Muscle of leg (tissue), 11 donors: Measurements from ENCODE around the gene NKAIN2. TPM values are rescaled to one million over a fixed set of nuclear protein-coding genes. Genes with fewer than 3 reads are reported as not detected.
A peak's percentile ranks its signal among the peaks of the same experiment; 100 is the strongest.

Source experiments
- DNase-seq: peaks from one replicate; pipeline ENCODE4 v3.0.0; 2013
- H3K27ac ChIP-seq: one replicate; pipeline ENCODE4 v1.5.1; 2013; ENCODE audit warnings: mild to moderate bottlenecking, low read length, control low read depth
- H3K27me3 ChIP-seq: one replicate; pipeline ENCODE4 v1.6.1; 2013; ENCODE audit warnings: low read length; ENCODE audit not compliant: control insufficient read depth, insufficient read depth
- H3K36me3 ChIP-seq: one replicate; pipeline ENCODE4 v1.6.1; 2013; ENCODE audit warnings: low read length; ENCODE audit not compliant: control insufficient read depth, insufficient read depth
- H3K4me1 ChIP-seq: one replicate; pipeline ENCODE4 v1.6.1; 2013; ENCODE audit warnings: low read length; ENCODE audit not compliant: control insufficient read depth, insufficient read depth
- H3K4me3 ChIP-seq: one replicate; pipeline ENCODE4 v1.5.1; 2013; ENCODE audit warnings: low read length, control low read depth
- H3K9me3 ChIP-seq: replicated peaks from 2 replicates; pipeline ENCODE4 v1.6.1; 2013; ENCODE audit warnings: low read depth, low read length; ENCODE audit not compliant: control insufficient read depth
- WGBS: methylation state at CpG from one replicate; pipeline ENCODE4 v1.1.5; 2013; ENCODE audit warnings: missing lambda C conversion rate; ENCODE audit not compliant: insufficient coverage; 5-methylcytosine and 5-hydroxymethylcytosine counted together
- polyA plus RNA-seq, 8 donors: library from polyadenylated mRNA; unstranded; fragments of 120-200 nt; gene quantifications; one replicate each; pipeline versions ENCODE4 v1.2.1 to v1.2.3, GENCODE V29; 2013; ENCODE audit warnings: inconsistent platforms in 1 of 8, low replicate concordance in 1 of 8; ENCODE audit not compliant: insufficient read length in 8 of 8, insufficient read depth in 1 of 8
- total RNA-seq: library from RNA; stranded (reverse); fragments of 120-200 nt; gene quantifications from one replicate; pipeline ENCODE4 v1.2.4, GENCODE V29; 2013

The NKAIN2 gene
- total and polyA plus RNA-seq, 9 donors, result 2.5 to 10.1 (median 7.9) TPM

GRCh38 chr6:123805921-123806320 is 2.3 kb downstream of the NKAIN2 start:
- H3K36me3 ChIP-seq, result no peaks in the 10 kb centered on the region
- H3K4me3 ChIP-seq, result no peak overlapping the region
- no CpG with 5 or more reads among the region's 1 CpG for WGBS
- H3K9me3 ChIP-seq, result no peaks in the 10 kb centered on the region
- no peak overlapping the region for H3K27ac ChIP-seq
- DNase-seq, result no peak
- peaks cover 13% of the 10 kb centered on the region for H3K27me3 ChIP-seq
- peaks cover 6% of the 10 kb centered on the region for H3K4me1 ChIP-seq

GRCh38 chr6:123806561-123806960 is 2.9 kb downstream of the NKAIN2 start:
- WGBS, result no CpG with 5 or more reads among the region's 2 CpGs
- H3K27me3 ChIP-seq, result peaks cover 13% of the 10 kb centered on the region

GRCh38 chr6:123808556-123808955 is 4.9 kb downstream of the NKAIN2 start:
- 71% methylated on average over 1 of the region's 3 CpGs for WGBS
- Histone ChIP-seq H3K4me3 (no peak overlapping the region), H3K36me3 (no peaks in the 10 kb centered on the region), H3K27ac (no peak overlapping the region), H3K4me1 (no peaks in the 10 kb centered on the region), H3K9me3 (no peaks in the 10 kb centered on the region), H3K27me3 (peaks cover 6% of the 10 kb centered on the region)
- DNase-seq, result no peak

More at GRCh38 chr6:123806561-123806960, 2.9 kb downstream of the NKAIN2 start:
- Histone ChIP-seq H3K9me3 (no peaks in the 10 kb centered on the region), H3K4me1 (peaks cover 6% of the 10 kb centered on the region), H3K4me3 (no peak overlapping the region), H3K27ac (no peak overlapping the region), H3K36me3 (no peaks in the 10 kb centered on the region)
- no peak for DNase-seq

GRCh38 chr6:123810214-123810613 is 6.5 kb downstream of the NKAIN2 start:
- H3K9me3 ChIP-seq, result no peaks in the 10 kb centered on the region
- no peaks in the 10 kb centered on the region for H3K4me1 ChIP-seq
- no peaks in the 10 kb centered on the region for H3K36me3 ChIP-seq
- no peak overlapping the region for H3K27ac ChIP-seq
- 63% methylated on average over 2 of the region's 3 CpGs for WGBS
- no peak for DNase-seq
- no peak overlapping the region for H3K4me3 ChIP-seq
- H3K27me3 ChIP-seq, result no peaks in the 10 kb centered on the region

- no peaks in the 10 kb centered on the region for H3K27me3 ChIP-seq
- H3K4me1 ChIP-seq, result no peaks in the 10 kb centered on the region
- no CpG with 5 or more reads among the region's 2 CpGs for WGBS
- DNase-seq, result no peak
- H3K36me3 ChIP-seq, result no peaks in the 10 kb centered on the region
- H3K27ac ChIP-seq, result no peak overlapping the region
- H3K4me3 ChIP-seq, result no peak overlapping the region
- no peaks in the 10 kb centered on the region for H3K9me3 ChIP-seq
Measured at GRCh38 chr6:123810948-123811347, 7.3 kb downstream of the NKAIN2 start.

GRCh38 chr6:123811378-123811777 is 7.7 kb downstream of the NKAIN2 start:
- no CpG with 5 or more reads among the region's 1 CpG for WGBS
- Histone ChIP-seq H3K36me3 (no peaks in the 10 kb centered on the region), H3K27me3 (no peaks in the 10 kb centered on the region), H3K4me1 (no peaks in the 10 kb centered on the region), H3K4me3 (no peak overlapping the region), H3K27ac (no peak overlapping the region), H3K9me3 (no peaks in the 10 kb centered on the region)
- DNase-seq, result no peak

- DNase-seq, result no peak
- Histone ChIP-seq H3K27me3 (no peaks in the 10 kb centered on the region), H3K4me1 (no peaks in the 10 kb centered on the region), H3K27ac (no peak overlapping the region), H3K9me3 (no peaks in the 10 kb centered on the region), H3K36me3 (no peaks in the 10 kb centered on the region), H3K4me3 (no peak overlapping the region)
- WGBS, result no CpG with 5 or more reads among the region's 2 CpGs
Measured at GRCh38 chr6:123812621-123813020, 9.0 kb downstream of the NKAIN2 start.

- Histone ChIP-seq H3K4me1 (no peaks in the 10 kb centered on the region), H3K27ac (no peak overlapping the region), H3K4me3 (no peak overlapping the region), H3K36me3 (no peaks in the 10 kb centered on the region), H3K9me3 (no peaks in the 10 kb centered on the region), H3K27me3 (no peaks in the 10 kb centered on the region)
- DNase-seq, result peak; percentile 14
- no CpG with 5 or more reads among the region's 2 CpGs for WGBS
Measured at GRCh38 chr6:123821112-123821511, 17.4 kb downstream of the NKAIN2 start.

GRCh38 chr6:123829302-123829953 is 25.8 kb downstream of the NKAIN2 start:
- no peaks in the 10 kb centered on the region for H3K9me3 ChIP-seq
- no CpG with 5 or more reads among the region's 3 CpGs for WGBS
- no peaks in the 10 kb centered on the region for H3K27me3 ChIP-seq
- DNase-seq, result no peak
- peaks cover 2% of the 10 kb centered on the region for H3K4me1 ChIP-seq
- H3K36me3 ChIP-seq, result no peaks in the 10 kb centered on the region
- no peak overlapping the region for H3K4me3 ChIP-seq
- H3K27ac ChIP-seq, result no peak overlapping the region

GRCh38 chr6:123830120-123830519 is 26.5 kb downstream of the NKAIN2 start:
- Histone ChIP-seq H3K4me3 (no peak overlapping the region), H3K27ac (no peak overlapping the region), H3K9me3 (no peaks in the 10 kb centered on the region), H3K4me1 (peaks cover 2% of the 10 kb centered on the region), H3K27me3 (no peaks in the 10 kb centered on the region), H3K36me3 (no peaks in the 10 kb centered on the region)
- DNase-seq, result no peak
- 7% methylated on average over 3 of the region's 3 CpGs for WGBS
